Nephron progenitor cell (in vitro differentiated cells): ENCODE results near the gene TNFRSF18.

Experiments
- DNase-seq: peaks from one replicate; pipeline ENCODE4 v3.0.0; 2021
- H3K27ac Mint-ChIP-seq: 2 replicates; pipeline ENCODE4 v1.8.0; 2021; ENCODE audit warnings: mild to moderate bottlenecking, moderate library complexity, mixed read lengths
- H3K27me3 Mint-ChIP-seq: 2 replicates; pipeline ENCODE4 v1.8.0; 2021; ENCODE audit warnings: mild to moderate bottlenecking, low read depth, mixed read lengths; ENCODE audit not compliant: poor library complexity
- H3K36me3 Mint-ChIP-seq: 2 replicates; pipeline ENCODE4 v1.8.0; 2021; ENCODE audit warnings: low read depth, mixed read lengths
- H3K4me1 Mint-ChIP-seq: 2 replicates; pipeline ENCODE4 v1.8.0; 2021; ENCODE audit warnings: mixed read lengths
- H3K4me3 Mint-ChIP-seq: 2 replicates; pipeline ENCODE4 v1.8.0; 2021; ENCODE audit warnings: mild to moderate bottlenecking, moderate library complexity, mixed read lengths
- H3K9me3 Mint-ChIP-seq: 2 replicates; pipeline ENCODE4 v1.8.0; 2021; ENCODE audit warnings: mild to moderate bottlenecking, moderate library complexity, mixed read lengths
- TF ChIP-seq, protein P1 (sequence below): fragments of 200-600 bp; sonication (generic); IDR thresholded peaks from 2 replicates; pipeline ENCODE4 v1.5.0; 2021; ENCODE audit warnings: antibody characterized with exemption

TNFRSF18 gene

DNA sequence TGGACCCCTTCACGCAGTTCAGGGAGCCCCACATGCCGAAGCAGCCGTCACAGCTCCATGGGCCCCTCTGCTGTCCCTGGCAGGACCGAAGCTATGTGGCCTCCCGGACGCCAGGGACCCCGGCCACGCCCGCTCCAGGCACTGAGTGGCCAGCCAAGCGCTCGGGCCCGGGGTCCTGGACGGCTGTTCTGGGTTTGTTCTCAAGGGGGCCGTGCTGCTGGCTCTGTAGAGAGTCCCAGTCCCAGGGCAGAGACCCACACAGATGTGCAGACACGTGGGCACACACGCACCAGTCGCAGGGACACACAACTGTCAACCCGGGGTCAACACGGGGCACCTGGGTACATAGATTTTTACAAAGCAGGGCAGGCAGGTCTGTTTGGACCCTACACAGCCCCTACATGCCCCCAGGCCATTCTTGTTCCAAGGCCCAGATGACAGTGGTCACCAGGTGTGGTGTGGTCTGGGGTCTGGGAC, 32.3 kb upstream of the TNFRSF18 start:
- no peak overlapping the region for H3K27ac Mint-ChIP-seq

DNA sequence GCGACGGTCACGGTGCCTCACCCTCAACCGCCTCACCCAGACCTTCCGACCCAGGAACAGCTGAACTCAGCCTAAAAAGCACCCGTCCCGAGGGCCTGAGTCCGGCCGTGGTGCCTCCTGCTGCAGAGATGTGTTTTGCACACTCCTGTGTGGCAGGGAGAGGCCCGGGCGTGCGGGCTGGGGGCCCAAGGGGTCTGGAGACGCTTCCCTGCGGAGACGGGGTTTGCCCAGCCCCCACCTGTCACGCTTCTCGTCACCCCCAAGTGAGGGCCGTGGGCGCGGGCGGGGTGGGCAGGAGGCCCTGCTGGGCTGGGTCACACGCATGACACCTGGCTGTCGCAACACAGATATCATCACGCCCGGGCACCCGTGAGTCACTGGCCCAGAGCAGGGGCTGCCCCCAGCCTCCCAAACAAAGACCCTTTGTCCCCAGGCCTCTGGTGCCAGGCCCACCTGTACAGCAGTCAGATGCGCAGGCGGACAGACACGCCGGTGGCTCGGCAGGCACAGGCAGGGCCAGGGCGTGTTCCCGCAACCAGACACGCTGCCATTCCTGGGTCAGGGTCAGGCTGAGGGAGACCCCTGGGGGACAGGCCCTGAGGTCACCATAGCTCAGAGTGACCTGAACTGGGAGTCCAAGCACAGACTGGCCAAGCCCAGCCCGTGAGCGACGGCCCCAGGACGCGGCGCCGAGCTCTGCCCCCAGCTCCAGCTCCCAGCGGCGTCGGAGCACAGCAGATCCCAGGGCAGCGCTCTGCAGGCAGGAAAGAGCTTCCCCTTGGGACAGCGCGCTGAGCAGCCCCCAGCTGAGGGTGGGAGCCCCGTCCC, 31.7 kb upstream of the TNFRSF18 start:
- H3K4me3 Mint-ChIP-seq: no peak overlapping the region
- peaks cover 20% of the 10 kb centered on the region for H3K36me3 Mint-ChIP-seq
- peaks cover 4% of the 10 kb centered on the region for H3K9me3 Mint-ChIP-seq
- TF ChIP-seq, protein P1, sequence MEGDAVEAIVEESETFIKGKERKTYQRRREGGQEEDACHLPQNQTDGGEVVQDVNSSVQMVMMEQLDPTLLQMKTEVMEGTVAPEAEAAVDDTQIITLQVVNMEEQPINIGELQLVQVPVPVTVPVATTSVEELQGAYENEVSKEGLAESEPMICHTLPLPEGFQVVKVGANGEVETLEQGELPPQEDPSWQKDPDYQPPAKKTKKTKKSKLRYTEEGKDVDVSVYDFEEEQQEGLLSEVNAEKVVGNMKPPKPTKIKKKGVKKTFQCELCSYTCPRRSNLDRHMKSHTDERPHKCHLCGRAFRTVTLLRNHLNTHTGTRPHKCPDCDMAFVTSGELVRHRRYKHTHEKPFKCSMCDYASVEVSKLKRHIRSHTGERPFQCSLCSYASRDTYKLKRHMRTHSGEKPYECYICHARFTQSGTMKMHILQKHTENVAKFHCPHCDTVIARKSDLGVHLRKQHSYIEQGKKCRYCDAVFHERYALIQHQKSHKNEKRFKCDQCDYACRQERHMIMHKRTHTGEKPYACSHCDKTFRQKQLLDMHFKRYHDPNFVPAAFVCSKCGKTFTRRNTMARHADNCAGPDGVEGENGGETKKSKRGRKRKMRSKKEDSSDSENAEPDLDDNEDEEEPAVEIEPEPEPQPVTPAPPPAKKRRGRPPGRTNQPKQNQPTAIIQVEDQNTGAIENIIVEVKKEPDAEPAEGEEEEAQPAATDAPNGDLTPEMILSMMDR: no peak
- no peak for DNase-seq
- no peaks in the 10 kb centered on the region for H3K27me3 Mint-ChIP-seq
- H3K4me1 Mint-ChIP-seq: peaks cover 39% of the 10 kb centered on the region
- no peak overlapping the region for H3K27ac Mint-ChIP-seq

More for the DNA sequence above, 32.3 kb upstream of the TNFRSF18 start:
- Mint-ChIP-seq H3K4me1 (peaks cover 33% of the 10 kb centered on the region), H3K27me3 (no peaks in the 10 kb centered on the region), H3K36me3 (peaks cover 14% of the 10 kb centered on the region), H3K9me3 (no peaks in the 10 kb centered on the region), H3K4me3 (no peak overlapping the region)
- TF ChIP-seq, protein P1: no peak
- no peak for DNase-seq

DNA sequence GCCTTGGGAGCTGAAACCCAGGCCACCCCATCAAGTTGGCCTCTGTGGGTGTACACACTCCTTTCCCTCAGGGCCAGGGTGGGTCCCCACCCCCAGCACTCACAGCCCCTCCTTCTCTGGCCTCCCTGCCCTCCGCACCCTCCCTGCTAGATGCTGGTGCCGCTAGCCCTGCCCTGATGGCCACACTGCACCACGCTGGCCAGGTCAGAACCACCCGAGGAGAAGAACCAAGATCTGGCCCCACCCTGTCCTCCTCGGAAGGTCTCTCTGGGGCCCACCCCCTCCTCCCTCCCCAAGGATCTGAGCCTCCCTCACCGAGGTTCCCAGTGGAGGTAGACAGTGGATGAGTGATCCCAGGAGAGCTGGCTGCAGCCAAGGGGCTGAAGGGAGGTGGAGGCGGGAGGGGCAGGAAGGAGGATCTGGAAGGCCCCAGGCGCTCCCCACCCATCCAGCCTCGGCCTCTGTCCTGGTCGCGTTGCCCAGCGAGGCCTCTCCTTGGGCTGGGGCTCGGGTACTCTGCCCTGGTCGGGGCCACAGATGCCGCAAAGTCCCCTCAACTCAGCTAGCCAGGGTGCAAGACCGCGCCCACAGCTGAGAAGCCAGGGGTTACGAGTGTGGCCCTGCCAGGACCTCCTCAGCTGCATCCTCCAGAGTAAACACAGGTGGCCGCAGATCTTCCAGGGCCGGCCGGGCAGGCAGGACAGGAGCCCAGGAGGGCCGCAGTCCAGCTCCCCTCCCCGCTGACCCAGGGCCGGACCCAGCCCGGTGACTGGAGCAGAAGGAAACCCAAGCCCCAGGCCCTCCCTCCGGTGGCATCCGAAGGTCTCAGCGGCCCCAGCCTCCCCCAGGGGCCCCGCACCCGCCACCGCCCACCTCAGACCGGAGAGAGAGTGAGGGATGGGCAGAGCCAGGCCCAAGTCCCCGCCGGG, 30.8 kb upstream of the TNFRSF18 start:
- Mint-ChIP-seq H3K4me1 (peaks cover 39% of the 10 kb centered on the region), H3K36me3 (peaks cover 20% of the 10 kb centered on the region), H3K4me3 (no peak overlapping the region), H3K9me3 (peaks cover 4% of the 10 kb centered on the region), H3K27me3 (no peaks in the 10 kb centered on the region), H3K27ac (peak overlapping the region; percentile 74)
- TF ChIP-seq, protein P1: no peak
- no peak for DNase-seq

DNA sequence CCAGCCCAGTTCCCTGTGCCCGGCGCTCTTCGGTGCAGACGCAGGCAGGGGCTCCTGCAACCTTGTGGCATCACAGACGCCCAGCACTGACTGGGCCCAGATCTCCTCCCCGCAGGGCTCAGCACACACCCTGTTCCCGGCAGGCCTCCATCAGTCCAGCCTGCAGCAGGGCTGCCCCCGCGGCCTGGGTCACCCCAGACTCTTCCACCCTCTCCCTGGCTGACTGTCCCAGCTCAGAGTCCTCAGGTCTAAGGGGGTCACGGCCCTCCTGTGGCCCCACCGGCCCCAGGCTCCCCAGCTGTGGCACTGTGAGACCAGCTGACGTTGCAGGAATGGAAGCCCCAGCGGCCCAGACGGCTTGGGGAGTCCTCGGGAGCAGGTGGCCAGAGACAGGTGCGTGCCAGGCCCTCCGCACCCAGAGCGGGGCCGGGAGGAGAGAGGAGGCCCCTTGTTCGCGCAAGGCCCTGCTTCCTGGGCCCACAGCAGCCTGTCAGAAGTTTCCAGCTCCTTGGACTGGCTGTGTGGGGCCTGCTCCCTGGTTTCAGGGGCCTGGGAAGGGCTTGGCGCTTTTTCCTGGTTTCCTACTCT, 29.9 kb upstream of the TNFRSF18 start:
- peaks cover 20% of the 10 kb centered on the region for H3K36me3 Mint-ChIP-seq
- TF ChIP-seq, protein P1: no peak
- no peaks in the 10 kb centered on the region for H3K27me3 Mint-ChIP-seq
- no peak overlapping the region for H3K4me3 Mint-ChIP-seq
- peaks cover 39% of the 10 kb centered on the region for H3K4me1 Mint-ChIP-seq
- H3K9me3 Mint-ChIP-seq: peaks cover 4% of the 10 kb centered on the region
- H3K27ac Mint-ChIP-seq: no peak overlapping the region
- no peak for DNase-seq

DNA sequence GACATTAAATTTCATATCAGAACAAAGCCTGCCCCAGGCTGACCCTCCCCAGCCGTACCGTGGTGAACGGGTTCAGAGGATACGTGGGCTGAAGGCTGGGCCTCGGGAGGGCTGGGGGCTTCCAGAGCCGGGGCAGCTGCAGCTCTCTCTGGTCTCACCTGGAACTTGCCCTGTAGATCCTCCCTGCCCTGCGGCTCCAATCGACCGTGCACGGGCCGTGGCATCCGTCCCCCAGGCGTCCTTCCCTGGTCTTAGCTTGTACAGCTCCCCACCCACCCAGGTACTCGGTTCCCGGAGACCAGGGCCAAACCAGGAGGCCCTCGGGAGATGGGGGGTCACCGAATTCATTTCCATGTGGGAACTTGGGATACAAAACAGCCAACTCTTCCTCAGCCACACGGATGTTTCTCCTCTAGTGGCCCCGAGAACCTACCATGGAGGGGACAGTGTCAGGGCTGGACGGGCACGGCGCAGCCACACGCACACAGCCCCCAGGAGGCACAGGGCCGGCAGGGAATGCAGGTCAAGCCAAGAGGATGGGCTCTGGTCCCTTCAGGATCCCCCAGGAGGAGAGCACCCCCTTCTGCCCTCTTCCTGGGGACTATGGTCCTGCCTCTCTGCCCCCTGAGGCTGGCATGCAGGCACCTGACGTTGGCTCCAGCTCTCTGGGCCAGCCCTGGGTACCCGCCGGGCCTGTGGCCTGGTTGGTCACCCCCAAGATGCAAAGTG, 28.8 kb upstream of the TNFRSF18 start:
- TF ChIP-seq, protein P1: no peak
- peaks cover 4% of the 10 kb centered on the region for H3K9me3 Mint-ChIP-seq

More for the DNA sequence above, 28.8 kb upstream of the TNFRSF18 start:
- DNase-seq: no peak
- no peak overlapping the region for H3K4me3 Mint-ChIP-seq
- H3K27ac Mint-ChIP-seq: no peak overlapping the region
- H3K27me3 Mint-ChIP-seq: no peaks in the 10 kb centered on the region
- H3K4me1 Mint-ChIP-seq: peaks cover 49% of the 10 kb centered on the region
- H3K36me3 Mint-ChIP-seq: peaks cover 20% of the 10 kb centered on the region
